ENCODE data around the gene ZNF213. TPM values are rescaled to one million over a fixed set of nuclear protein-coding genes. Genes with fewer than 3 reads are reported as not detected.
A peak's percentile ranks its signal among the peaks of the same experiment; 100 is the strongest.

Gene ZNF213
- total RNA-seq, 1 experiment from 2014 or later, result 20.7 TPM

DNA sequence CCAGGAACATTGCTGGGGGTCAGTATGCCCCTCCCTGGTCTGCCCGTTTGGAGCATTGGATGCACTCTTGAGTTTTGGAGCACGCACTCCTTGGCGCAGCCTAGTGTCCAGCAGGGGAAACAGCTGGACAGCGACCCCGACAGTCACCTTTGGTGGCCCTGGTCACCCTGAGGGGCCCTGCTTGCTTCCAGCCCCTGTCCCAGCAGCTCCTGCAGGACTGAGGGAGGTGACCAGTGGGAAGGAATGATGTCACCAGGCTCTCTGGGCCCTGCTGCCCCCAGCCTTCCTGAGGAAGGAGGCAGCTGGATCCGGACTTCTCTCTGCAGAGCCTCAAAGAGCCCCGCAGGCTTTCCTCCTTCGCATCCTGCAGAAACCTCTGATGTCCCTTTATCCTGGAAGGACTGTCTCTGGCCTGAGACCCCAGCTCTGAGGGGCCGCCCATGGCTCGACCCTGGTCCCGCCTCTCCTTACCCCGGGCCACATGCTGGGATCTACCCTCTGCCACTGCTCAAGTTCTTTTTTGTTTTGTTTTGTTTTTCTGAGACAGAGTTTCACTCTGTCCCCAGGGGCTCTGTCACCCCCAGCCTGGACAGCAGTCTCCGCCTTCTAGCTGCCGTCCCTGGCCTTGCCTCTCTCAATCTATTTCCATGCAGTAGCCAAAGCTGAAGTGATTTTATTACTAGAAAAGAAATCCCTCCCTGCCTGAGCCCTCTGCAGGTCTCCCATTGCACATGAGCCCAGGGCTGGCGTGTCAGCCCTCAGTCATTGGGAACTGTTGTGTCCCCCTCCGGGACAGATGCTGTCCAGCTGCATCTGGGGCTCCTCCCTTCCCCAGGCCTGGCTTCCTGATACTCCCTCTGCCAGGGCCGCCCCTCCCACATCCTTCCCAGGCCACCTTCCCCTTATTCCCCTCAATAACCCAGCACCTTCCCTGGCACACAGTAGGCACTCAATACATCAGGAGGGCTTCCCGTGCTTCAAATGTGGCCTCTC lies 47.3 kb upstream of the ZNF213 start:
- Mint-ChIP-seq H3K36me3 (ENCODE audit: insufficient read depth, unreplicated experiment) (no peaks in the 10 kb centered on the region), H3K4me1 (ENCODE audit: insufficient read depth, unreplicated experiment) (no peaks in the 10 kb centered on the region), H3K27me3 (ENCODE audit: insufficient read depth, unreplicated experiment) (no peaks in the 10 kb centered on the region), H3K4me3 (ENCODE audit: unreplicated experiment) (no peak overlapping the region), H3K9me3 (ENCODE audit: unreplicated experiment) (no peaks in the 10 kb centered on the region), H3K27ac (ENCODE audit: low read depth, unreplicated experiment) (no peak overlapping the region)
- ChIA-PET CTCF (interaction anchor here (0.9 kb wide), 2 partner anchors 13 to 30 kb away, joined by 5 read pairs; no protein-coding TSS in a partner anchor), POLR2A (interaction anchor here (1.5 kb wide), 1 partner anchor 12 kb away, joined by 4 read pairs; the partner anchor contains the start of gene ZSCAN10)
- BruUV-seq (replicated peaks), result no TSS peak
- intact Hi-C loops (cut with micrococcal nuclease), result no loop called here
- DNase-seq (ENCODE audit: unreplicated experiment), result no peak
- TF ChIP-seq, protein P1, sequence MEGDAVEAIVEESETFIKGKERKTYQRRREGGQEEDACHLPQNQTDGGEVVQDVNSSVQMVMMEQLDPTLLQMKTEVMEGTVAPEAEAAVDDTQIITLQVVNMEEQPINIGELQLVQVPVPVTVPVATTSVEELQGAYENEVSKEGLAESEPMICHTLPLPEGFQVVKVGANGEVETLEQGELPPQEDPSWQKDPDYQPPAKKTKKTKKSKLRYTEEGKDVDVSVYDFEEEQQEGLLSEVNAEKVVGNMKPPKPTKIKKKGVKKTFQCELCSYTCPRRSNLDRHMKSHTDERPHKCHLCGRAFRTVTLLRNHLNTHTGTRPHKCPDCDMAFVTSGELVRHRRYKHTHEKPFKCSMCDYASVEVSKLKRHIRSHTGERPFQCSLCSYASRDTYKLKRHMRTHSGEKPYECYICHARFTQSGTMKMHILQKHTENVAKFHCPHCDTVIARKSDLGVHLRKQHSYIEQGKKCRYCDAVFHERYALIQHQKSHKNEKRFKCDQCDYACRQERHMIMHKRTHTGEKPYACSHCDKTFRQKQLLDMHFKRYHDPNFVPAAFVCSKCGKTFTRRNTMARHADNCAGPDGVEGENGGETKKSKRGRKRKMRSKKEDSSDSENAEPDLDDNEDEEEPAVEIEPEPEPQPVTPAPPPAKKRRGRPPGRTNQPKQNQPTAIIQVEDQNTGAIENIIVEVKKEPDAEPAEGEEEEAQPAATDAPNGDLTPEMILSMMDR (IDR thresholded peaks at IDR 0.05; ENCODE audit: unreplicated experiment), result peak; percentile 26

DNA sequence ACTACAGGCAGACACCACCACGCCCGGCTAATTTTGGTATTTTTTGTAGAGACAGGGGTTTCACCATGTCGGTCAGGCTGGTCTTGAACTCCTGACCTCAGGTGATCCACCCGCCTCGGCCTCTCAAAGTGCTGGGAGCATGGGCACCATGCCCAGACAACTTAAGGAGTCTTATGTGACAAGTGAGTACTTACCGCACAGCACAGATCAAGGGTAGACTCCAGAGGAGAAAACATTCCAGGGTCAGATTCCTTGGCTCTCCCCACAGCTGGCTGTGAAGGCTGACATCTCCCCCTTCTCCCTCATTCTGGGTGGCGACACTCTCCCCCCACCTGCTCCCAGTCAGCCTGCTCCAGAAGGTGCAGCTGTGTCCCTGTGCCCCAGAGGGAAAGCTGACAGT lies 46.4 kb upstream of the ZNF213 start:
- CTCF ChIA-PET, result interaction anchor here (0.7 kb wide), 2 partner anchors 9 to 60 kb away, joined by 3 to 6 read pairs; no protein-coding TSS in a partner anchor
- H3K36me3 Mint-ChIP-seq (ENCODE audit: insufficient read depth, unreplicated experiment), result no peaks in the 10 kb centered on the region
- intact Hi-C loops (cut with micrococcal nuclease), result no loop called here
- TF ChIP-seq, protein P1 (IDR thresholded peaks at IDR 0.05; ENCODE audit: unreplicated experiment), result no peak
- H3K27ac Mint-ChIP-seq (ENCODE audit: low read depth, unreplicated experiment), result no peak overlapping the region
- no peaks in the 10 kb centered on the region for H3K4me1 Mint-ChIP-seq (ENCODE audit: insufficient read depth, unreplicated experiment)
- no peak for DNase-seq (ENCODE audit: unreplicated experiment)
- POLR2A ChIA-PET, result interaction anchor here (1.0 to 1.5 kb wide), 2 partner anchors 9 to 11 kb away, joined by 3 to 4 read pairs; partner anchors contain the start of gene ZSCAN10
- H3K27me3 Mint-ChIP-seq (ENCODE audit: insufficient read depth, unreplicated experiment), result no peaks in the 10 kb centered on the region
- BruUV-seq (replicated peaks), result no TSS peak
- no peaks in the 10 kb centered on the region for H3K9me3 Mint-ChIP-seq (ENCODE audit: unreplicated experiment)
- H3K4me3 Mint-ChIP-seq (ENCODE audit: unreplicated experiment), result no peak overlapping the region

DNA sequence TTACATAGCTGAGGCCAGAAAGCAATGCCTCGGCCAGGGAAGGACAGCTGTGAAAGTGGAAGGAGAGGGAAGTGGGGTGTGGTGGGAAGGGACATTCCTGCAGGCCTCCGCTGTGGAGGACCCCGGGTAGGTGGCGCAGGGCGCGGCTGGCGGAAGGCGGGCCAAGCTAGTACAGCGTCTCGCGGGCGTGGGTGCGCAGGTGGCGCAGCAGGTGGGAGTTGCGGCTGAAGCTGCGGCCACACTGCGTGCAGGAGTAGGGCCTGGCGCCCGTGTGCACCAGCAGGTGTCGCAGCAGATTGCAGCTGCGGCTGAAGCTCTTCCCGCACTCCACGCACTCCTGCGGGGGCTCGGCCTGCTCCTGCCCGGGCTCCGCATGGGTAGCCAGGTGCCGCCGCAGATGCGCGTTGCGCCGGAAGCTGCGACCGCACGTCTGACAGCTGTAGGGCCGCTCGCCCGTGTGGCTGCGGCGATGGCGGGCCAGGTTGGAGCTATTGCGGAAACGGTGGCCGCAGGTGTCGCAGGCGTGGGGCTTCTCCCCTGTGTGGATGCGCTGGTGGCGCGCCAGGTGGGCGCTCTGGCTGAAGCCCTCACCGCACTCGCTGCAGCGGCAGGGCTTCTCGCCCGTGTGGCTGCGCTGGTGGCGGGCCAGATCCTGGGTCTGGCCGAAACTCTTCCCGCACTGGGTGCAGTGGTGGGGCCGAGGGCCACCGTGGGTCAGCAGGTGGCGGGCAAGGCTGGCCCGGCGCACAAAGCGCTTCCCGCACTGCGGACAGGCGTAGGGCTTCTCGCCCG lies 45.7 kb upstream of the ZNF213 start:
- Mint-ChIP-seq H3K36me3 (ENCODE audit: insufficient read depth, unreplicated experiment) (no peaks in the 10 kb centered on the region), H3K4me3 (ENCODE audit: unreplicated experiment) (no peak overlapping the region), H3K27me3 (ENCODE audit: insufficient read depth, unreplicated experiment) (no peaks in the 10 kb centered on the region), H3K4me1 (ENCODE audit: insufficient read depth, unreplicated experiment) (no peaks in the 10 kb centered on the region), H3K27ac (ENCODE audit: low read depth, unreplicated experiment) (no peak overlapping the region), H3K9me3 (ENCODE audit: unreplicated experiment) (no peaks in the 10 kb centered on the region)
- BruUV-seq (replicated peaks), result no TSS peak
- intact Hi-C loops (cut with micrococcal nuclease), result no loop called here
- no peak for DNase-seq (ENCODE audit: unreplicated experiment)
- TF ChIP-seq, protein P1 (IDR thresholded peaks at IDR 0.05; ENCODE audit: unreplicated experiment), result no peak
- ChIA-PET POLR2A (interaction anchor here (1.0 kb wide), 1 partner anchor 8 kb away, joined by 3 read pairs; no protein-coding TSS in a partner anchor), CTCF (interaction anchor here (0.7 kb wide), 2 partner anchors 9 to 61 kb away, joined by 3 to 6 read pairs; no protein-coding TSS in a partner anchor)
